SK-N-SH treated with all-trans-retinoic acid at 6 μM for 48 hours (cell line): ENCODE results near the gene OPRL1.

Experiments
- ATAC-seq: fragments of 200-7000 bp; cut with Tn5 transposase; 3 replicates; pipeline ENCODE4 v1.9.1; 2020; ENCODE audit warnings: mild to moderate bottlenecking, moderate library complexity
- ARNTL ChIP-seq: fragments of 450-650 bp; formaldehyde crosslinking; IDR thresholded peaks from 2 replicates; pipeline ENCODE4 v1.5.0; 2020; ENCODE audit warnings: low read depth, mild to moderate bottlenecking, moderate library complexity, borderline replicate concordance
- BACH2 ChIP-seq: fragments of 250-450 bp; sonication (Bioruptor Pico); IDR thresholded peaks from 2 replicates; pipeline ENCODE4 v1.9.0; 2021; ENCODE audit warnings: mild to moderate bottlenecking, borderline replicate concordance
- CSDC2 ChIP-seq: fragments of 250-450 bp; sonication (Bioruptor Pico); IDR thresholded peaks from 2 replicates; pipeline ENCODE4 v1.5.0; 2020; ENCODE audit warnings: mild to moderate bottlenecking, moderate library complexity
- ESRRG ChIP-seq: fragments of 250-450 bp; sonication (Bioruptor Pico); IDR thresholded peaks from 2 replicates; pipeline ENCODE4 v1.6.1; 2021; ENCODE audit warnings: mild to moderate bottlenecking
- GLIS3 ChIP-seq: fragments of 250-450 bp; sonication (Bioruptor Pico); IDR thresholded peaks from 2 replicates; pipeline ENCODE4 v1.5.0; 2020; ENCODE audit warnings: mild to moderate bottlenecking, moderate library complexity
- ISL1 ChIP-seq: fragments of 250-450 bp; sonication (Bioruptor Pico); IDR thresholded peaks from 2 replicates; pipeline ENCODE4 v2.1.2; 2022; ENCODE audit warnings: mild to moderate bottlenecking, moderate library complexity
- PATZ1 ChIP-seq: fragments of 250-450 bp; sonication (Bioruptor Pico); IDR thresholded peaks from 2 replicates; pipeline ENCODE4 v1.8.0; 2020; ENCODE audit warnings: mild to moderate bottlenecking, moderate library complexity, borderline replicate concordance
- POU6F1 ChIP-seq: fragments of 250-450 bp; sonication (Bioruptor Pico); IDR thresholded peaks from 2 replicates; pipeline ENCODE4 v1.8.0; 2021; ENCODE audit warnings: low read depth, mild to moderate bottlenecking, moderate library complexity, borderline replicate concordance
- RARB ChIP-seq: fragments of 250-450 bp; sonication (Bioruptor Pico); IDR thresholded peaks from 2 replicates; pipeline ENCODE4 v1.8.0; 2021; ENCODE audit warnings: mild to moderate bottlenecking, moderate library complexity
- SNAI2 ChIP-seq: fragments of 250-450 bp; sonication (Bioruptor Pico); IDR thresholded peaks from 2 replicates; pipeline ENCODE4 v1.5.0; 2020; ENCODE audit warnings: mild to moderate bottlenecking, moderate library complexity
- TOX ChIP-seq: fragments of 250-450 bp; sonication (Bioruptor Pico); IDR thresholded peaks from 2 replicates; pipeline ENCODE4 v1.8.0; 2021; ENCODE audit warnings: mild to moderate bottlenecking, moderate library complexity, borderline replicate concordance
- ZC3H10 ChIP-seq: fragments of 250-450 bp; sonication (Bioruptor Pico); IDR thresholded peaks from 2 replicates; pipeline ENCODE4 v1.5.1; 2021; ENCODE audit warnings: mild to moderate bottlenecking, moderate library complexity
- ZFP3 ChIP-seq: fragments of 250-450 bp; sonication (Bioruptor Pico); IDR thresholded peaks from 2 replicates; pipeline ENCODE4 v1.5.0; 2020; ENCODE audit warnings: mild to moderate bottlenecking, moderate library complexity
- ZNF565 ChIP-seq: fragments of 450-650 bp; formaldehyde crosslinking; conservative IDR thresholded peaks from 2 replicates; pipeline ENCODE4 v1.5.0; 2020; ENCODE audit warnings: low read depth, mild to moderate bottlenecking, moderate library complexity
- ZNF70 ChIP-seq: fragments of 450-650 bp; formaldehyde crosslinking; IDR thresholded peaks from 2 replicates; pipeline ENCODE4 v1.5.0; 2020; ENCODE audit warnings: mild to moderate bottlenecking, moderate library complexity
- TF ChIP-seq, protein P1 (sequence below): fragments of 250-450 bp; sonication (Bioruptor Pico); IDR thresholded peaks from 2 replicates; pipeline ENCODE4 v1.5.1; 2020; ENCODE audit warnings: low read depth, mild to moderate bottlenecking, moderate library complexity
- TF ChIP-seq, protein P2 (sequence below): fragments of 250-450 bp; sonication (Bioruptor Pico); IDR thresholded peaks from 2 replicates; pipeline ENCODE4 v1.5.0; 2020; ENCODE audit warnings: mild to moderate bottlenecking, moderate library complexity

Gene OPRL1

DNA sequence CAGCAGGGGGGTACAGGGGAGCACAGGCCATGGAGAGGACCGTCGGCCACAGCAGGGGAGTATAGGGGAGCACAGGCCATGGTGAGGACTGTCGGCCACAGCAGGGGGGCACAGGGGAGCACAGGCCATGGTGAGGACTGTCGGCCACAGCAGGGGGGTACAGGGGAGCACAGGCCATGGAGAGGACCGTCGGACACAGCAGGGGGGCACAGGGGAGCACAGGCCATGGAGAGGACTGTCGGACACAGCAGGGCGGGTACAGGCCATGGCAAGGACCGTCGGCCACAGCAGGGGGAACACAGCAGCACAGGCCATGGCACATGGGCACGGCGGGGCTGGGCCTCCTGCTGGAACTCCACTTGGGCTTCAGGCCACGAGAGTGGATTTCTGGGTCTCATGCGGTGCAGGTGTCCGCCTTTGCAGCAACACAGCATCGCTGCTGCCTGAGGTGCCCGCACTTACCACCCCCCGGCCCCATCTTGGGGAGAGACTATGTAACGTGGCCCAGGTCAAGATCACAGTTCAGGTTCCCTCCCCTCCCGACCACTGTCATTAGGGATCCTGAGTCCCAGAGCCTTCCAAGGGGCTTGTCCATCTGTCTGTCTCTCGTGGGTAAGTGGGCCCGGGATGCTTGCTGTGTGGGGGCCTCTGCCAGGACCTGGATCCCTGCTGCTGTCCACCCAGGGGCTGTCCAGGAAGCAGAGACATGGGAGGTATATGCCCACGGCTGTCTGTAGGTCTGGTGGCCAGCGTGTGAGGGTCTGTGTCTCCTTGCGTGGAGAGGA is 25.0 kb downstream of the OPRL1 start (continued):
- TF ChIP-seq, protein P1, sequence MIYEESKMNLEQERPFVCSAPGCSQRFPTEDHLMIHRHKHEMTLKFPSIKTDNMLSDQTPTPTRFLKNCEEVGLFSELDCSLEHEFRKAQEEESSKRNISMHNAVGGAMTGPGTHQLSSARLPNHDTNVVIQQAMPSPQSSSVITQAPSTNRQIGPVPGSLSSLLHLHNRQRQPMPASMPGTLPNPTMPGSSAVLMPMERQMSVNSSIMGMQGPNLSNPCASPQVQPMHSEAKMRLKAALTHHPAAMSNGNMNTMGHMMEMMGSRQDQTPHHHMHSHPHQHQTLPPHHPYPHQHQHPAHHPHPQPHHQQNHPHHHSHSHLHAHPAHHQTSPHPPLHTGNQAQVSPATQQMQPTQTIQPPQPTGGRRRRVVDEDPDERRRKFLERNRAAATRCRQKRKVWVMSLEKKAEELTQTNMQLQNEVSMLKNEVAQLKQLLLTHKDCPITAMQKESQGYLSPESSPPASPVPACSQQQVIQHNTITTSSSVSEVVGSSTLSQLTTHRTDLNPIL (CRISPR knock-in tag) = no peak
- TF ChIP-seq CSDC2 (no peak), ESRRG (CRISPR knock-in tag) (no peak), ZFP3 (CRISPR knock-in tag) (no peak), ISL1 (CRISPR knock-in tag) (no peak), ZNF70 (no peak), RARB (CRISPR knock-in tag) (no peak), TOX (CRISPR knock-in tag) (no peak)

GRCh38 chr20:64105846-64106434 is 26.1 kb downstream of the OPRL1 start:
- TF ChIP-seq ARNTL (CRISPR knock-in tag) (no peak), ZNF70 (no peak), ZC3H10 (CRISPR knock-in tag) (no peak), POU6F1 (no peak), RARB (CRISPR knock-in tag) (no peak), GLIS3 (CRISPR knock-in tag) (no peak), ZNF565 (no peak), BACH2 (no peak), SNAI2 (CRISPR knock-in tag) (no peak), CSDC2 (no peak)
- TF ChIP-seq, protein P2, sequence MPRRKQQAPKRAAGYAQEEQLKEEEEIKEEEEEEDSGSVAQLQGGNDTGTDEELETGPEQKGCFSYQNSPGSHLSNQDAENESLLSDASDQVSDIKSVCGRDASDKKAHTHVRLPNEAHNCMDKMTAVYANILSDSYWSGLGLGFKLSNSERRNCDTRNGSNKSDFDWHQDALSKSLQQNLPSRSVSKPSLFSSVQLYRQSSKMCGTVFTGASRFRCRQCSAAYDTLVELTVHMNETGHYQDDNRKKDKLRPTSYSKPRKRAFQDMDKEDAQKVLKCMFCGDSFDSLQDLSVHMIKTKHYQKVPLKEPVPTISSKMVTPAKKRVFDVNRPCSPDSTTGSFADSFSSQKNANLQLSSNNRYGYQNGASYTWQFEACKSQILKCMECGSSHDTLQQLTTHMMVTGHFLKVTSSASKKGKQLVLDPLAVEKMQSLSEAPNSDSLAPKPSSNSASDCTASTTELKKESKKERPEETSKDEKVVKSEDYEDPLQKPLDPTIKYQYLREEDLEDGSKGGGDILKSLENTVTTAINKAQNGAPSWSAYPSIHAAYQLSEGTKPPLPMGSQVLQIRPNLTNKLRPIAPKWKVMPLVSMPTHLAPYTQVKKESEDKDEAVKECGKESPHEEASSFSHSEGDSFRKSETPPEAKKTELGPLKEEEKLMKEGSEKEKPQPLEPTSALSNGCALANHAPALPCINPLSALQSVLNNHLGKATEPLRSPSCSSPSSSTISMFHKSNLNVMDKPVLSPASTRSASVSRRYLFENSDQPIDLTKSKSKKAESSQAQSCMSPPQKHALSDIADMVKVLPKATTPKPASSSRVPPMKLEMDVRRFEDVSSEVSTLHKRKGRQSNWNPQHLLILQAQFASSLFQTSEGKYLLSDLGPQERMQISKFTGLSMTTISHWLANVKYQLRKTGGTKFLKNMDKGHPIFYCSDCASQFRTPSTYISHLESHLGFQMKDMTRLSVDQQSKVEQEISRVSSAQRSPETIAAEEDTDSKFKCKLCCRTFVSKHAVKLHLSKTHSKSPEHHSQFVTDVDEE (CRISPR knock-in tag) = no peak
- no peak for ATAC-seq

DNA sequence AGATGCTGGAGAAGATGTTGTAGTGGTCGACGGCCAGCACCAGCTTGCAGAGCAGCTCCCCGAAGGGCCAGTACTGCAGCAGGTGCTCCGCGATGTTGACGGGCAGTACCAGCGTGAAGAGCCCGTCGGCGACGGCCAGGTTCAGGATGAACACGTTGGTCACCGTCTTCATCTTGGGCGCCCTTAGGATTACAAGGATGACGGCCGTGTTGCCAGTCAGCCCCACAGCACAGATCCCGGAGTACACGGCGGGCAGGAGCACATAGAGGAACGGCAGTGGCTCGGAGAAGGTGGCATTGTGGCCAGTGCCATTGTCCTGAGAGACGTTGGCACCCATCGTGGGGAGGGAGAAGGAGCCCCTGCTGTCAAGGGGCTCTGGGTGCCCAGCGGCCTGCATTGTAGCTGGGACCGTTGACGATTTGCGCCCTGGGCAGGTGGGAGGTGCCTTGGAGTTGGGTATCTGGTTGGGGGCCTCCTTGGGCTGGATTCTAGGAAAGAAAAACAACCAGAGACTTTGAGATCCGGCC is 26.6 kb downstream of the OPRL1 start:
- TF ChIP-seq BACH2 (no peak), ARNTL (CRISPR knock-in tag) (no peak), ISL1 (CRISPR knock-in tag) (no peak), ZFP3 (CRISPR knock-in tag) (no peak), ESRRG (CRISPR knock-in tag) (no peak), SNAI2 (CRISPR knock-in tag) (no peak), GLIS3 (CRISPR knock-in tag) (no peak), PATZ1 (CRISPR knock-in tag) (no peak)
- TF ChIP-seq, protein P1 (CRISPR knock-in tag) = no peak
- ATAC-seq = no peak
